ENCODE data around the gene KRTAP4-12.
"Not testable (repeated sequence)": the region's sequence is repeated elsewhere in the genome, so short reads cannot be mapped to it uniquely, and the experiment has no call there.

Gene KRTAP4-12

DNA sequence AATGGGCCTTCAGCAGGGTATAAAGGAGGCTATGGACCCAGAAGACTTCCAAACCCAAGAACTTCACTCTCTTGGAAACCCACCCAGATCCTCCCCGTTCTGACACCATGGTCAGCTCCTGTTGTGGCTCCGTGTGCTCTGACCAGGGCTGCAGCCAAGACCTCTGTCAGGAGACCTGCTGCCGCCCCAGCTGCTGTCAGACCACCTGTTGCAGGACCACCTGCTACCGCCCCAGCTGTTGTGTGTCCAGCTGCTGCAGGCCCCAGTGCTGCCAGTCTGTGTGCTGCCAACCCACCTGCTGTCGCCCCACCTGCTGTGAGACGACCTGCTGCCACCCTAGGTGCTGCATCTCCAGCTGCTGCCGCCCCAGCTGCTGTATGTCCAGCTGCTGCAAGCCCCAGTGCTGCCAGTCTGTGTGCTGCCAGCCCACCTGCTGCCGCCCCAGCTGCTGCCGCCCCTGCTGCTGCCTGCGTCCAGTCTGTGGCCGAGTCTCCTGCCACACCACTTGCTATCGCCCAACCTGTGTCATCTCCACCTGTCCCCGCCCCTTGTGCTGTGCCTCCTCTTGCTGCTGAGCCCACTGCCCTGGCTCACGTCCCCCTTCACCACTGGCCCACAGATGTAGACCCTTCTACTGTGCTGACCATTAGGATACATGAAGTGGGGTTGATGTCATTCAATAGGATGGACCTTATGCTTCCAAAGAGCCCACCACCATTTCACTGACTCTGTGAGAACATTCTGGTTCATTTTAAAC, 39.7 kb downstream of the KRTAP4-12 start, which contains the start of gene KRTAP4-7:
Gene KRTAP4-7 (plus strand): TSS at position 51 of the 757 bp plus-strand sequence. CDS start 57 bp downstream, at position 108.
- DNase-seq: not testable (repeated sequence)

DNA sequence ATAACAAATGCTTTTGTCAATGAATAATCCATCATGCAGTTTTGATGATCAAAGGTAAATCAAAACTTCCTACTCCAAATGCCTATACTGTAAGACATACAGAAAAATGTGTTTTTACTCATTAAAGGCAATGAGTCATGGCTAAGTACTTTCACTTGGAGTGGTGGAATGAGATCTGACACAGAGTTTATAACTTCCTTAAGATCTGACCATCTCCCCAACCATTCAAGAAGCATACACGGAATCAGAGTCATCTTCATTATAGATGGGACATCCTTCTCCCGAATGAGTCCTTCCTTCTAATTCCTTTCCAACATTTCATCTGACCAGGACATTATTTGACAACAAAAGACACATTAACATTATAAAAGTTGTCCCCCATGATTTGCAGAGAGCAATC, 40.6 kb downstream of the KRTAP4-12 start:
- DNase-seq: not testable (repeated sequence)

DNA sequence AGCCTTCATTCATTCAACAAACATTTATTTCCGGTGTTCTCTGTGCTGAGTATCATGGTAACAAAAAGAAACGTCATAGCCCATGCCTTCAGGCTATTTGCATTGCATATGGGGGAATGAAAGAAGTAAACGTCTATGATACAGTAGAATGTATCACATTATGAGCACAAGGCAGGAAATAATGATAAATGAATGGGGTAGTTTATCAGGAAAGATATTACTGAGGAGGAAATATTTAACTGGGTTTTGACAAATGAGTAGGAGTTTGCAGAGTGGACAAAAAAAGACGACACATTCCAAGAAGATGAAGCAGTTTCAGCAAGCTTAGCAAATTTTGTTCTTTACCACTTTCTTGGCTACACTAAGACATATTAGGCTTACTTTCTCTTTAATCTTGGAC, 41.4 kb downstream of the KRTAP4-12 start:
- no peak for DNase-seq

DNA sequence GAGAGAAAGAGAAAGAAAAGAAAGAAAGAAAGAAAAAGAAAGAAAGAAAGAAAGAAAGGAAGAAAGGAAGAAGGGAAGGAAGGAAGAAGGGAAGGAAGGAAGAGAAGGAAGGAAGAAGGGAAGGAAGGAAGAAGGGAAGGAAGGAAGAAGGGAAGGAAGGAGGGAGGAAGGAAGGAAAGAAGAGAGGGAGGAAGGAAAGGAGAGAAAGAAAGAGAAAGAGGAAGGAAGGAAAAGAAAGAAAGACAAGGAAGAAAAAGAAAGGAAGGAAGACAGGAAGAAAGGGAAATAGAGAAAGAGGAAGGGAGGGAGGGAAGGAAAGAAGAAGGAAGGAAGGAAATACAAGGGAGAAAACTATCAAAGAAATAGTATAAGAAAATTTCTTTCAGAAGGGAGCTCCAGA, 47.2 kb downstream of the KRTAP4-12 start:
- DNase-seq: no peak

DNA sequence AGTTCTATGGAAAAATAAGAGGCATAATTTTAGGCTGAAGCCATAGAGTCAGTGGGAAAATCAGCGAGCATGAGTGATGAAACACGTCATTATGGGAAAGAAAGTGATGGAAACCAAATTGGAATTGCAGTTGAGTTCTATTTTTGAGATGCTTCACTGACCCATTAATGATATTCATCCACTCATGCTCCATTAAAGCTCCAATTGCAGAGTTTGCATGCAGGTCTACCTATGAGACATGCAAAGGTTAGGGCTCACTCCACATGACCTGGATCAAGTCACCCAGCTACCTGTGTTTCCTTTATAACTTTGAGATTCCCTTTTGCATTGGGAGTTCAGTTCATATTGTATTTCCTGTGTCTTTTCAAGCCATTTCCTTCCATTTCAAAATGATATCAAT, 50.3 kb downstream of the KRTAP4-12 start:
- DNase-seq: no peak

Data from NCI-H1417 treated with DMSO at 0.1 percent for 48 hours (cell line).